Smooth muscle cell of the brain vasculature (primary cell): ENCODE measurements around the gene PHETA2.
"Not testable (repeated sequence)": the region's sequence is repeated elsewhere in the genome, so short reads cannot be mapped to it uniquely, and the experiment has no call there.

Experiments
- DNase-seq: peaks from one replicate; pipeline ENCODE4 v3.0.0-alpha.2; 2012; ENCODE audit warnings: low read depth, low spot score

Gene PHETA2

DNA sequence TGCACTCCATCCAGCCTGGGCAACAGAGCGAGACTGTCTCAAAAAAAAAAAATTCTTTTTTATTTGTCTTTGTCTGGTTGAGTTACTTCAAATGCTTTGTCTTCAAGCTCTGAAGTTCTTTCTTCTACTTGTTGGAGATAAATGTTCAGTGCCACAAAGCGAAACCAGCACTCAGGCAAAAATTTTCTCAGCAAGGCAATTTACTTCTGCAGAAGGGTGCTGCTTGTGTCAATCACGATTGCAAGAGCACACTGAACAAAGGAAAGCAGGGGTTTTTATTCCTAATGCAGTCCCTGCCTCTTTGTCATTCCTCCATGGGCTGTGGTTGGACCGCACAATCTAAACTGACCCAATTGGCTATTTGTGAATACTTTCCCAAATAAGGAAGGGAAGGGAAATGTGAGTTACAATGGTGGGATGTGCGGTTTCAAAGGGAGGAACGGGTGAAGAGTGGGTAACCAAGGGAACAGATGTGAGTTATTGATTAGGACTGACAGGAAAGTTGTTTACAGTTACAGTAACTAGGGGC lies 30.3 kb downstream of the PHETA2 start:
- DNase-seq = not testable (repeated sequence)

DNA sequence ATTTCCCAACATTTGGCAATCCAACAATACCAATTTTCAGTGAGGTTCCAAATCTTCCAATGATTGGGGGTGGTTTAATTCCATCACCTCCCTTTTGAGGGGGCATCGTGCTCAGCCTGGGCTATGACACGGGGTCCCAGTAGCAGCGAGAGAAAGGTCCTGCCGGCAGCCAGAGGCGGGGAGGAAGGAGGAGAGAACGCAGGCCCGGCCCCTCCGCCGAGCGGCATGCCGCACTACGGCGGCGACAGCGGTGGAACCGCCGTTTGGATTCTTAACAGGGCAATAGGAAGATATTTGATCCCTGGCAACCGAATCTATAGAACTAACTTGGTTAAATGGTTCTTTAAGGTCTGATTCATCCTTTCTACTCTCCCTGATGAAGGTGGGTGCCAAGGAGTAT lies 34.8 kb downstream of the PHETA2 start:
- no peak for DNase-seq

DNA sequence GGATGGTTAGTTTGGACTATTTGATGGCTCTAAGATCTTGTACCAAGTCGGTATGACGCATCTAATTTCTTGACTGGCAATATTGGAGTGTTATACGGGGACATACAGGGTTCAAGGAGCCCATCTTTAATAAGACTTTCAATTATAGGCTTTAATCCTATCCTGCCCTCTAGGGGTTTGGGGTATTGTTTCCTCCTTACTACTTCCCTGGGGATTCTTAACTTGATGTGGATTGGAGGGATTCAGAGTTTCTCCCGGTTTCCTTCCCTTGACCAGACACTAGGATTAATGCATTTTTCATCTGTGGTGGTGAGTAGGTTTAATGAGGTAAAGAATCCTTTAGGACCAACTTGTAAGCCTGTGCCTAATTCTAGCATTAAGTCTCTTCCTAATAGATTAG lies 37.8 kb downstream of the PHETA2 start:
- no peak for DNase-seq

DNA sequence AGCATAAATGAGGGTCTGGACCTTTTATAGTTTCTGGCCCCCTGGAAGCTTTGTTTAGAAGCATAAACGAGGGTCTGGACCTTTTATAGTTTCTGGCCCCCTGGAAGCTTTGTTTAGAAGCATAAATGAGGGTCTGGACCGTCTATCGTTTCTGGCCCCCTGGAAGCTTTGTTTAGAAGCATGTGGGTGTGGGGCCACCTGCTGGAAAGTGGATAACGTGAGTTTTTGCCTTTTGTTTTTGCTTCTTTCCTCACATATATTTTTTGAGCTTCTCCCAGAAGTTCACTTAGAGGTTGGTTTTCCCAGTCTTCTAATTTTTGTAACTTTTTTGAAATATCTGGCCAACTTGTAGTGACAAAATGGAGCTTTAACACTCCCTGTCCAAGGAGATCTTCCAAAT lies 38.7 kb downstream of the PHETA2 start:
- DNase-seq = not testable (repeated sequence)

DNA sequence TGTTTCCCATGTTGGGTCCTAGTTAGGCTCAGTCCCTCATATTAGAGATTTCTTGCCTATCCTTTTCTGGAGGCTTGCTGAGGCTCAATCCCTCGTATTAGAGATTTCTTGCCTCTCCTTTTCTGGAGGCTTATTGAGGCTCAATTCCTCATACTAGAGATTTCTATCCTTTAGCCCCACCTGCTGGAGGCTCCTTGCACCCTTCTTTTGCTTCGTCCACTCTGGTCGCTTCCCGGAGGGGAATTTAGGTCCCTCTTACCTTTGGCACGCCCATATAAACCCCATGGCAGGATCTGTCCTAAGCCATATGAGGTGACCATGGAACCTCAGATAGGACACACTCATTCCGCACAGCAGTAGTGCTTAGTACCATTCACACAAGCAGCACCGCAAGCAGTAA lies 40.7 kb downstream of the PHETA2 start:
- DNase-seq = no peak

DNA sequence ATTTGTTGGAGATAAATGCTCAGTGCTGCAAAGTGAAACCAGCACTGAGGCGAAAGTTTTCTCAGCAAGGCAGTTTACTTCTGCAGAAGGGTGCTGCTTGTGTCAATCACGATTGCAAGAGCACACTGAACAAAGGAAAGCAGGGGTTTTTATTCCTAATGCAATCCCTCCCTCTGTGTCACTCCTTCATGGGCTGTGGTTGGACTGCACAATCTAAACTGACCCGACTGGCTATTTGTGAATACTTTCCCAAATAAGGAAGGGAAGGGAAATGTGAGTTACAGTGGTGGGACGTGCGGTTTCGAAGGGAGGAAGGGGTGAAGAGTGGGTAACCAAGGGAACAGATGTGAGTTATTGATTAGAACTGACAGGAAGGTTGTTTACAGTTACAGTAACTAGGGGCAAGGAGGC lies 41.4 kb downstream of the PHETA2 start:
- DNase-seq = not testable (repeated sequence)

DNA sequence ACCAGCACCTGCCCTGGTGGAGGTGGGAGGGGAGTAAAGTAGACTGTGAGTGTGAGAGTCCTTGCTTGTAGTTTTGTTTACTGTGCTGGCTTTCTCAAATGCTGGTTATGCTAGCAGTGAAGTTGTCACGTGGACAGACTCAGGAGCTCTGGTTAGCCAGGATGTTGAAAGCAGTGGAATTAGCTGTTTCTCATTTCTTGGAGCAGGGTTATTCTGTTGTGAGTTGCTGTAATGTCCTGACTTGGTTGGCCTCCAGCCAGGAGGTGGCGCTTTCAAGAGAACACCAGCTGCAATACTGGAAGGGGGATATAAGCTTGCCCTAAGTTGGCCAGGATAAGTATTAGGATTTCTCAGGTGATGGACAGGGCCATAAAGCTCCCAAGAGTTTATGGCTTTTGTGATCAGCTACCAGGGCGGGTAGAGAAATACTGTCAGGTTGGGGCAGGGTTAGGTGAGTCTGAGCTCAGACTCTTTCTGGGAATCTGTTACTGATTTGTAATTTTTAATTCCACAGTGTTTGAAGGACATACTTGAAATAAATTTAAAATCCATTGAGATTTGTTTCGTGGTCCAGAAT lies 42.9 kb downstream of the PHETA2 start:
- DNase-seq = no peak

DNA sequence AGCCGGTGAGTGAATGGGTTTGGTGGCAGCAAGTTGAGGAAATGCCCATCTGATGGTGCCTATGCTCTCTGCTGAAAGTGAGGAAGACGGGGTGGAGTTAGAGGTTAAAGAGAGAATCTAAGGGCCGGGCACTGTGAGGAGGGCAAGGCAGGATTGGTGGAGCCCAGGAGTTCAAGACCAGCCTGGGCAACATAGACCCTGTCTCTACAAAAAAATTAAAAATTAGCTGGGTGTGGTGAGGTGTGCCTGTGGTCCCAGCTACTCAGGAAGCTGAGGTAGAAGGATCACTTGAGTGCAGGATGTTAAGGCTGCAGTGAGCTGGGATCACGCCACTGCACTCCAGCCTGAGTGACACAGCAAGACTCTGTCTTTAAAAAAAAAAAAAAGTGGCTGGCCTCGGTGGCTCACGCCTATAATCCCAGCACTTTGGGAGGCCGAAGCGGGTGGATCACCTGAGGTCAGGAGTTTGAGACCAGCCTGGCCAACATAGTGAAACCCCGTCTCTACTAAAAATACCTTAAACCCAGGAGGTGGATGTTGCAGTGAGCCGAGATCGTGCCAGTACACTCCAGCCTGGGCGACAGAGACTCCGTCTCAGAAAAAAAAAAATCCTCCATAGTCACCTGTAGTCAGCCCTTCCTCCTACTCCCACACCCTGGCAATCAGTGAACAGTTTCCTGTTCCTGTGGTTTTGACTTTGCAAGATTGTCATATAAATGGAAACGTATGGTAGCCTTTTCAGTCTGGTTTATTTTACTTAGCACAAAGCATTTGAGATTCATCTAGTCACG lies 46.4 kb downstream of the PHETA2 start:
- DNase-seq = not testable (repeated sequence)

DNA sequence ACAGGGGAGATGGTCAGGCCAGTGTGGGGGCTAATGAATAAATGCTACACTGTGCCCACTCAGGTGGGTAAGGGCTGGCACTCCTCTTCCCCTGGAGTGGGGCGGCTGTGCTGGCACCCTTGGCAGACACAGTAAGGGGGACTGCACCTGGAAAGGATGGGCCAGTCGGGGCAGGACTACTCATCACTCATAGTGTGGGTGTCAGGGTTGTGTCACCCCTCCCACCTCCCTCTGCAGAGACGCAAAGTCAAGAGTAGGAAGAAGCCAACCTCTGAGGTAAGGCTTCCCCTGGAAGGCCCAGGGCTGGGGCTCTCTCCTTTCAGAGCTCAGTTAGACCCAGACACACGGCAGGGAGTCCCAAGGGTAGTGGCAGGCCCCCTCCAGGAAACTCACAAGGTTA lies 49.5 kb downstream of the PHETA2 start:
- DNase-seq = not testable (repeated sequence)

DNA sequence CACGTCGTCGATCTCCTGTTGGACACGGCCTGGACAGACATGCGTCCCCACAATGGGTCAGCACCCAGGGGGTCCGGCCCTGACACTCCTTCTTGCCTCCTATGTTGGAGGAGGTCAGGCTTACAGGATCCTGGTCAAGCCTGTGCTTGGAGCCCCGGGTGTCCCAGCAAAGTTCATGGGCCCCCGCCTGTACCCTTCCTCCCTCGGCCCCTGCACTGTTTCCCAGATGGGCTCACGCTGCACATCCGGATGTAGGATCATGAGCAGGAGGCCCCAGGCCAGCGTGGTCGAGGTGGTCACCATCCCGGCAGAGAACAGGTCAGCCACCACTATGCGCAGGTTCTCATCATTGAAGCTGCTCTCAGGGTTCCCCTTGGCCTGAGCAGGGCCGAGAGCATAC lies 53.6 kb downstream of the PHETA2 start:
- no peak for DNase-seq

DNA sequence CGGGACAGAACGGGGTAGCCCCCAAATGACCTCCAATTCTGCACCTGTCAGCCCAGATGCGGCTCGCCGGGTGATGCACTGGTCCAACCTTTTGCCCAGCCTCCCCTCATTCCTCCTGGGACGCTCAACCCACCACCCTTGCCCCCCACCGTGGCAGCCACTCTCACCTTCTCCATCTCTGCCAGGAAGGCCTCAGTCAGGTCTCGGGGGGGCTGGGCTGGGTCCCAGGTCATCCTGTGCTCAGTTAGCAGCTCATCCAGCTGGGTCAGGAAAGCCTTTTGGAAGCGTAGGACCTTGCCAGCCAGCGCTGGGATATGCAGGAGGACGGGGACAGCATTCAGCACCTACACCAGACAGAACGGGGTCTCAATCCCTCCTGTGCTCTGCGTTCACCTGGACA lies 54.0 kb downstream of the PHETA2 start:
- DNase-seq = not testable (repeated sequence)
